22Rv1 (cell line): Measurements from ENCODE around the gene GAPVD1.
"Not testable (repeated sequence)": the region's sequence is repeated elsewhere in the genome, so short reads cannot be mapped to it uniquely, and the experiment has no call there.

Experiments
- CTCF ChIP-seq: fragments of 450-650 bp; IDR thresholded peaks from 2 replicates; pipeline ENCODE4 v1.5.1; 2017; ENCODE audit warnings: mild to moderate bottlenecking
- ZFX ChIP-seq: fragments of 450-650 bp; IDR thresholded peaks from 2 replicates; pipeline ENCODE4 v1.6.1; 2017; ENCODE audit warnings: antibody characterized with exemption, borderline replicate concordance

- not testable (repeated sequence) for TF ChIP-seq CTCF, ZFX
Measured at GRCh38 chr9:125316359-125316758, 54.7 kb downstream of the GAPVD1 start.
